ENCODE results near the gene PDYN. TPM values are rescaled to one million over a fixed set of nuclear protein-coding genes. Genes with fewer than 3 reads are reported as not detected.

The PDYN gene
- total RNA-seq, 4 donors from 2014 or later: not detected

GRCh38 chr20:2002365-2002764 is 8.5 kb upstream of the PDYN start:
- TF ChIP-seq CTCF (IDR thresholded peaks at IDR 0.05; ENCODE audit: low read depth): no peak

DNA sequence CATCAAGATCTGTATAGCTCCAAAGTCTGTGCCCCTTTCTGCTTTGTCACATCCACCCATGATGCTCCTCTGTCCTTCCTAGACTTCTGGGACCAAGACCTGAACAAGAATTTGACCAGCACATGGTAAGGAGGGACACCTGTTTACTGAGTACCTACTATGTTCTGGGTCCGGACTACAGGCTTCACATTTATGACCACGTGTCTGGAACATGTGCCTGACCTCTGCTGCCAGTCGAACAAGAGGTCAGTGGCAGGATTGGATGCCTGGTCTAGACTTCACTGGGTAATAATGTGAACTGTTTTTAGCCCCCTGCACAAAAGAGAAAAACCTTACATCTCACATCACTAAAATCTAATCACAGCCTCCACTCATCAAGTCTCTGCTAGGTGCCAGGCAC is 7.3 kb upstream of the PDYN start:
- no peak for TF ChIP-seq CTCF (IDR thresholded peaks at IDR 0.05; ENCODE audit: low read depth)

GRCh38 chr20:2000285-2000684 is 6.4 kb upstream of the PDYN start:
- TF ChIP-seq CTCF (IDR thresholded peaks at IDR 0.05; ENCODE audit: low read depth): no peak

DNA sequence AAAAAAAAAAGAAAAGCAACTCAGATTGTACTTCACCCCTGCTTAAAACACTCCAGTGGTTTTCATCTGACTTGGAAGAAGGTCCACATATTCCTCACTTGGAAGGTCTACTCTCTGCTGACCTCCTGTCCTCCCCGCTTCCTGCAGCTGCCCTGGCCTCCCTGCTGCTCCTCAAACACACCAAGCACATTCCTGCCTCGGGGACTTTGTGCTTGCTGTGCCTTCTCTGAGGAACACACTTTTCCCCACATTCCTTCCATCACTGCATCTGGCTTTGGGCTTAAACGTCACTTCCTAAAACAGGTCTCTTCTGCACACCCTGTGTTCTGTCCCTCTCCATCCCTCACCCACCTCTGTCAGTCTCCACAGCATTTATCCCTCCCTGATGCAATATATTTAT is 4.9 kb upstream of the PDYN start:
- no peak for TF ChIP-seq CTCF (IDR thresholded peaks at IDR 0.05; ENCODE audit: low read depth)

- no peak for TF ChIP-seq CTCF (IDR thresholded peaks at IDR 0.05; ENCODE audit: low read depth)
These were observed 4.3 kb upstream of the PDYN start for GRCh38 chr20:1998193-1998520.

DNA sequence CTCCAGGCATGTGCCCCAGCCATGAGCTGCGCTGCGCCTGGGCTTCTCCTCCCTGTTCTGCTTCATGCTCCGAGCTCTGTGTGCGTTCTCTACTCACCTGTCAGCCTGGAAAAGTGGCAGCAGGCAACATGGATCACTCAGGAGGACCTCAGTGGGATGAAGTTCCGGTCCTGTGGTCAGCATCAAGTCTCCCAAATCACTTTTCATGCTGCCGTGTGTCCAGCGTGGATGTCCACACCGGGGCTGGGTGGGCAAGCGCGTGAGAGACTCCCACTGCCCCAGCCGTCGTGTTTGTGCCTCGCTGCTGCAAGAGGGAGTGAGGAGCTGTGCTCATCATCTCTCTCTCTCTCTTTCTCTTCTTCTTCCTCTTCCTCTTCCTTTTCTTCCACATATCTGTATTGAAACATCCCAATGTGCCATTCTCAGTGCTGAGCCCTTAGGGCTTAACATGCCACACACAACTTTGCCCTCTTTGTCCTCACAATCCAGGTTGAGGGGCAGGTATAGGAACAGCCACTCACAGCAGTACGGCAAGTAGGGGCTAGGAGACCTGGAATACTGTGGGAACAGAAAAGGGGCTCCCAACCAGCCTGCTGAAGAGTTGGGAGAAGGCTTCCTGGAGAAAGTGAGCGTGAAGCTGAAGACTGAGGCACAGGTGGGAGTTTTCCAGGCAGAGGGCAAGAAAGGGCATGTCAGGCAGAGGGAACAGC is 3.8 kb upstream of the PDYN start:
- TF ChIP-seq CTCF (IDR thresholded peaks at IDR 0.05; ENCODE audit: low read depth): no peak

DNA sequence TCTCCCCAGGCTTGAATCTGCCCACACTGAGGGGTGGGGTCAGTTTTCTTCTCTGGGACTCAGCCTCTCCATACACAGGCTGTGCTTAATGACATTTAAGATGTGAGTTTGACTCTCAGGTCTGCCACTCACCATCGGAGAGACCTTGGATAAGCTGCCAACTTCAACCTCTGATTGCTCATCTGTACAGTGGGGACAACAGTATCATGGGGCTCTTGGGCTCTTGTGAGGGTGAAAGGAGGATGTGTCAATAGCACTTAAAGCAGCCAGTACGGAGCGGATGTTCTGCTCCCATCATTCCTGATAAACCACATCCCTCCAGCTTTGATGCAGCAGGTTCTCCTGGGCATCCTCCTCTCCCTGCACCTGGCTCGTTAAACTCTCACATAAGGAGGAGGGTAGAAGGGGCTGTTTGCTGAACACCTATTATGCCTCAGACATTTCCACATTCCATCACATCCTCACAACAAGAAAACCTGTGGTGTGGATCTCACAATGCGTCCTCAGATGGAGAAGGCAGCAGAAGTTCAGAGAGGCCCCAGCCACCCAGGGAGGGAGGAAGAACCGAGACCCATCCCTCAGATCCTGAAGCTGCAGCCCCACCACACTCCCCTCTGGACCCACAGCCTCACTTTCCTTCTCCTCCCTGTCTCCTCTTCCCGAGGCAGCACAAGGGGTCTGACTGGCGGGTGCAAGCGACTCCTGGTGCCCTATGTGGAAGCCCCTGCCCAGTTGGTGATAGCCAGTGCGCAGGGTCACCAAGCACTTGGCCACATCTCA is 1.9 kb upstream of the PDYN start:
- TF ChIP-seq CTCF (IDR thresholded peaks at IDR 0.05; ENCODE audit: low read depth): no peak

Measured in subcutaneous adipose tissue (tissue), 4 donors.